Activated T-helper 1 cell treated with Interleukin-2 at 50 U/mL for 16 hours (primary cell): ENCODE measurements around the gene P2RX4.
A peak's percentile ranks its signal among the peaks of the same experiment; 100 is the strongest.
"Not testable (repeated sequence)": the region's sequence is repeated elsewhere in the genome, so short reads cannot be mapped to it uniquely, and the experiment has no call there.

ENCODE experiments used
- DNase-seq: peaks from one replicate; pipeline ENCODE4 v3.0.0-alpha.2; 2020; ENCODE audit warnings: low read depth

The P2RX4 gene, protein sequence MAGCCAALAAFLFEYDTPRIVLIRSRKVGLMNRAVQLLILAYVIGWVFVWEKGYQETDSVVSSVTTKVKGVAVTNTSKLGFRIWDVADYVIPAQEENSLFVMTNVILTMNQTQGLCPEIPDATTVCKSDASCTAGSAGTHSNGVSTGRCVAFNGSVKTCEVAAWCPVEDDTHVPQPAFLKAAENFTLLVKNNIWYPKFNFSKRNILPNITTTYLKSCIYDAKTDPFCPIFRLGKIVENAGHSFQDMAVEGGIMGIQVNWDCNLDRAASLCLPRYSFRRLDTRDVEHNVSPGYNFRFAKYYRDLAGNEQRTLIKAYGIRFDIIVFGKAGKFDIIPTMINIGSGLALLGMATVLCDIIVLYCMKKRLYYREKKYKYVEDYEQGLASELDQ

GRCh38 chr12:121209624-121210572 lies at the start of gene P2RX4:
P2RX4 (plus strand) TSS chr12:121210129; CDS start chr12:121210165, 36 bp downstream.
- peak; percentile 78 for DNase-seq

- no peak for DNase-seq
Observed at GRCh38 chr12:121162384-121162783, 47.5 kb upstream of the P2RX4 start.

DNA sequence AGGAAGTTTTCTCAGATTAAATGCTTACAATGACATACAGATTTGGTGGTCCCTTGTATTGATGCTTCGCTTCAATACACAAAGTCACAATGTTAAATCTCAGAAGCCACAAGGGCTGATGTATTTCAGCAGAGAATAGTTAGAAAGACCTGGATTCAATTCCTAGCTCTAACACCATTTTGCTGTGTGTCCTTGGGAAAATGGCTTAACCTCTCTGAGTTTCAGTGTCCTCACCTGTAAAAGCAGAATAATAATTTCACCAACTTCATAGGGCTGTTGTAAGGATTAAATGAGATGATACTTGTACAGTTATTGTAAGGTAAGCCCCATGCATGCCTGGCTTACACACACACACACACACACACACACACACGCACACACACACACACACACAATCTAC lies 46.9 kb upstream of the P2RX4 start:
- DNase-seq, result no peak

DNA sequence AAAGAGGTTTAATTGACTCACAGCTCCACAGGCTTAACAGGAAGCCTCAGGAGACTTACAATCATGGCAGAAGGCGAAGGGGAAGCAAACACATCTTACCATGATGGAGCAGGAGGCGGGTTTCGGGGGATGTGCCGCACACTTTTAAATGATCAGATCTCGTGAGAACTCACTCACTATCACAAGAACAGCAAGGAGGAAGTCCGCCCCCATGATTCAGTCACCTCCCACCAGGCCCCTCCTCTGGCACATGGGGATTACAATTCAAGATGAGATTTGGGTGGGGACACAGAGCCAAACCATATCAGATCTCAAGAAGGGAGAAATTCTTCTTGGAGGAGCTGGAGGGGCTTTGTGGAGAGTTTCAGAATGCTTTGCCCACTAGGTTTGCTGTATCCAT lies 45.1 kb upstream of the P2RX4 start:
- not testable (repeated sequence) for DNase-seq

GRCh38 chr12:121165316-121165715 lies 44.6 kb upstream of the P2RX4 start:
- no peak for DNase-seq

DNA sequence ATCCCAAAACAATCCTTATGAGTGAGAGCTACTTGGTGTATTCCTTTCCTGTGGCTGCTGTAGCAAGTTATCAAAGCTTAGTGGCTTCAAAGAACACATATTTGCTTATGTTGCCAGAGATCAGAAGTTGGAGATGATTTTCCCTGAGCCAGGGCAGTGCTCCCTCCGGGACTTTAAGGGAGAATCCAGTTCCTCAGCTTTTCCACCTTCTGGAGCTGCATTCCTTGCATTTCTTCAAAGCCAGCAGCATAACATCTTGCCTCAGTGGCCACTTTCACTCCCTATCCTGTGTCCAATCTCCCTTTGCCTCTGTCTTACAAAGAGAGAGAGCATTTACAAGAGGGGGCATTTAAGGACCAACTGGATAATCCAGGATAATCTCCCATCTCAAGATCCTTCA lies 43.6 kb upstream of the P2RX4 start:
- no peak for DNase-seq

GRCh38 chr12:121167232-121167820 lies 42.6 kb upstream of the P2RX4 start:
- DNase-seq, result no peak

- no peak for DNase-seq
Observed at GRCh38 chr12:121167951-121168350, 42.0 kb upstream of the P2RX4 start.

DNA sequence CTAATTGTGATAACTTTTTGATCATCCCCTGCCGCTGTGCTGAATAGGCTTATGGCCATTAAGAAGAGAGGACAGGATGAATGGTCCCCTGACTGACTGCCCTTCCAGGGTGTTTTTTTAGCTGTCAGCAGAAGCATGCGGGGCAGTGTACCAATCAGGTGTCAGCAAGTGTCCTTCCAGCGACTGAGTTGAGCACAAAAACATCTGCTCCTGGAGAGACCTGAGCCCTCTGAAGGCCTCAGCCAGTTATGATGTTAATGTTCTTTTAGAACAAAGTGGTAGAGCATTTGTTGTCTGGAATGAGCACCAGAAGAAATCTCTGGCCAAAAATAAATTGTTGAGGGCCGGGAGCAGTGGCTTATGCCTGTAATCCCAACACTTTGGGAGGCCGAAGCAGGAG lies 39.8 kb upstream of the P2RX4 start:
- DNase-seq, result no peak

- DNase-seq, result no peak
Observed at GRCh38 chr12:121170611-121171260, 39.2 kb upstream of the P2RX4 start.

DNA sequence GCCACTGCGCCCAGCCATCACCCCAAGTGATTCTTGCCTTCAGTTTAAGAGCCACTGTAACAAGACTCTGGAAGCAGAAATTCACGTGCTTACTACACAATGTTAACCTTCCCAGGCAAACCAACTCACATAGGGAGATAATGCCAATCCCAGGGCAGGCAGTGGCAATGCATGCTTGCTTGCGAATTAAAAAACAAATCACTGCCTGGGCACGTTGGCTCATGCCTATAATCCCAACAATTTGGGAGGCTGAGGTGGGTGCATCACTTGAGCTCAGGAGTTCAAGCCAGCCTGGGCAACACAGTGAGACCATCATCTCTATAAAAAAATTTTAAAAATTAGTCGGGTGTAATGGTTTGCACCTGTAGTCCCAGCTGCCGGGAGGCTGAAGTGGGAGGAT lies 37.8 kb upstream of the P2RX4 start:
- DNase-seq, result no peak

GRCh38 chr12:121175383-121176119 lies 34.4 kb upstream of the P2RX4 start:
- no peak for DNase-seq

DNA sequence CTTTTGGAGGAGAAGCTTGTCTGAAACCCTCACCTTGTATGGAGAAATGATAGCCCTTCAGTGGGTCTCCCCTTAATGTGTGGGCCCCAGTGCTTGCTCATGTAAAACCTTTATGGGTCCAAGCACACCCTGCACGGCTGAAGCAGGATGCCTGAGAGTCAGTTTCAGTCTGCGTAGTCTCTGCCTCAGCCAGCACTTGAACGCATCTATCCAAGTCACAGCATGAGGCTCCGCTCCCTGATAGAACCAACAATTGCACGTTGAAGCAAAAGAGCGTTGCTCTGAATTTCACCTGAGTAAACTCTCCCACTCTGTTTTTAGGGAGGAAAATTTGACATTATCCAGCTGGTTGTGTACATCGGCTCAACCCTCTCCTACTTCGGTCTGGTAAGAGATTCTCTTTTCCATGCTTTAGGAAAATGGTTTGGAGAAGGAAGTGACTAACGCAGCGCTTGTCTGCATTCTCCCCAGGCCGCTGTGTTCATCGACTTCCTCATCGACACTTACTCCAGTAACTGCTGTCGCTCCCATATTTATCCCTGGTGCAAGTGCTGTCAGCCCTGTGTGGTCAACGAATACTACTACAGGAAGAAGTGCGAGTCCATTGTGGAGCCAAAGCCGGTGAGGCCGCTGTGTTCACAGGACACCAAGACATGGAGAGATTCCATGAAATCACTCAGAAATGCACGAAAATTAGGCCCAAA lies 33.0 kb upstream of the P2RX4 start:
- DNase-seq, result no peak

GRCh38 chr12:121181181-121181580 lies 28.7 kb upstream of the P2RX4 start:
- no peak for DNase-seq

- DNase-seq, result no peak
Observed at GRCh38 chr12:121182222-121182893, 27.6 kb upstream of the P2RX4 start.

GRCh38 chr12:121184425-121184824 lies 25.5 kb upstream of the P2RX4 start:
- no peak for DNase-seq

GRCh38 chr12:121184984-121185889 lies 24.7 kb upstream of the P2RX4 start:
- no peak for DNase-seq

DNA sequence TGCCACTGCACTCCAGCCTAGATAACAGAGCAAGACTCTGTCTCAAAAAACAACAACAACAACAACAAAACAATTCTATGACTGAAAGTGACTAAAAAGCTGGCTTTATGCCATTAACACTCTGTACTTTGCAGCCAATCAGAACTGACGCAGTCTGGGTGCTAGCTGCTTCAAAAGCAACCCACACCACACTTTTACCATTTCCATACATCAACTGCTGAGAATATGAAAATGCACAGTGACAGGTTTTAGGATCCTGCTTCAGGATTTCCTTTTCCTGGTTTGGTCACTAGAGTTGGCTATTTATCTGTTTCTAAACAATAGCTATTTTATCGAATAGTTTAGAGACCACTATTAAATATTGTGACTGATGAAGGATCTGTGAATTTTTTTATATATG lies 23.1 kb upstream of the P2RX4 start:
- no peak for DNase-seq

DNA sequence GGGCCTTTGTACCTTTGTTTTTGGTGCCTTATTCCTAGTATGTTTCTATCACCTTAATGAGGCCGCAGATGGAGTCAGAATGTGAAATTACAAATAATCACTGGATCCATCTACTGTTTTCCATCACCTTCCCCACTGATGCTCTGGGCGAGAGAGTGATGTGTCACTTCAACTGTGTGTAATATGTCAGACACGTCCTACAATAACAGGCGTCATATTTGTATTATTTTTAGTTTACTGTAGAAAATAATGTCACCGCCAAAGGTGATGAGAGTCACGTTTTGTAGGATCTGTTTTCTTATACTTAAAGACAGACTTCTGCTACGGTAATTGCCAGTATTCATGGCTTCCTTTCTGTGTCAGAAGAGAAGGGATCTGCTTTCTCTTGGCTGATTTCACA lies 22.4 kb upstream of the P2RX4 start:
- DNase-seq, result no peak
